HepG2 (cell line): ENCODE data around the gene SLC25A47. TPM values are rescaled to one million over a fixed set of nuclear protein-coding genes. Genes with fewer than 3 reads are reported as not detected.

Source experiments
- BCL6 ChIP-seq: IDR thresholded peaks from 2 replicates; pipeline ENCODE4 v1.6.1; 2016; ENCODE audit warnings: missing genetic modification reagents, missing compliant biosample characterization
- CSRNP2 ChIP-seq: sonication (generic); formaldehyde crosslinking; conservative IDR thresholded peaks from 2 replicates; pipeline ENCODE4 v1.8.0; 2022; ENCODE audit warnings: low read depth, missing genetic modification reagents
- ERF ChIP-seq: IDR thresholded peaks from 2 replicates; pipeline ENCODE4 v1.6.1; 2018; ENCODE audit warnings: missing biosample characterization, missing genetic modification reagents
- ETS1 ChIP-seq: sonication (generic); formaldehyde crosslinking; IDR thresholded peaks from 2 replicates; pipeline ENCODE4 v1.4.0; 2020; ENCODE audit warnings: missing genetic modification reagents
- HNRNPK ChIP-seq: fragments of 200-400 bp; formaldehyde crosslinking; IDR thresholded peaks from 2 replicates; pipeline ENCODE4 v1.6.1; 2018; ENCODE audit warnings: low read length, low read depth, moderate library complexity, mild to moderate bottlenecking; ENCODE audit not compliant: poor library complexity, severe bottlenecking
- JARID2 ChIP-seq: sonication (generic); formaldehyde crosslinking; IDR thresholded peaks from 2 replicates; pipeline ENCODE4 v1.8.1; 2023; ENCODE audit warnings: missing genetic modification reagents, inconsistent platforms; ENCODE audit not compliant: insufficient replicate concordance
- NR0B2 ChIP-seq: sonication (generic); formaldehyde crosslinking; IDR thresholded peaks from 2 replicates; pipeline ENCODE4 v1.4.0; 2020; ENCODE audit warnings: mild to moderate bottlenecking, missing genetic modification reagents
- PCBP2 ChIP-seq: fragments of 200-400 bp; formaldehyde crosslinking; optimal IDR thresholded peaks from 2 replicates; pipeline ENCODE3; 2018; ENCODE audit warnings: low read length, low read depth; ENCODE audit not compliant: poor library complexity, severe bottlenecking
- PLSCR1 ChIP-seq: sonication (generic); formaldehyde crosslinking; IDR thresholded peaks from 2 replicates; pipeline ENCODE4 v1.5.0; 2020; ENCODE audit warnings: missing genetic modification reagents, mild to moderate bottlenecking, borderline replicate concordance
- POLR2AphosphoS2 ChIP-seq: IDR thresholded peaks from 2 replicates; pipeline ENCODE4 v1.6.1; 2011; ENCODE audit warnings: low read depth, low read length, improper control_type of control experiment
- RAD51 ChIP-seq: fragments of 450-650 bp; IDR thresholded peaks from 2 replicates; pipeline ENCODE4 v1.6.1; 2016; ENCODE audit warnings: borderline replicate concordance
- RBFOX2 ChIP-seq: fragments of 200-400 bp; formaldehyde crosslinking; IDR thresholded peaks from 2 replicates; pipeline ENCODE4 v1.6.1; 2017; ENCODE audit warnings: low read depth, mild to moderate bottlenecking, low read length
- SP1 ChIP-seq, 2 experiments: fragments of 450-650 bp in 1 of 2; sonication (generic) in 1 of 2; formaldehyde crosslinking in 1 of 2; IDR thresholded peaks; 2 replicates each; pipeline versions ENCODE4 v1.4.0 to v1.6.1; 2016 to 2020; ENCODE audit warnings: missing genetic modification reagents in 1 of 2
- SRSF9 ChIP-seq: fragments of 200-400 bp; formaldehyde crosslinking; IDR thresholded peaks from 2 replicates; pipeline ENCODE4 v1.6.1; 2018; ENCODE audit warnings: borderline replicate concordance, mild to moderate bottlenecking, low read depth, low read length; ENCODE audit not compliant: insufficient read depth, poor library complexity, severe bottlenecking
- SRY ChIP-seq: sonication (generic); formaldehyde crosslinking; IDR thresholded peaks from 2 replicates; pipeline ENCODE4 v1.8.0; 2022; ENCODE audit warnings: mild to moderate bottlenecking, missing genetic modification reagents
- XRCC5 ChIP-seq: fragments of 200-400 bp; formaldehyde crosslinking; optimal IDR thresholded peaks from 2 replicates; pipeline ENCODE3; 2017; ENCODE audit warnings: mild to moderate bottlenecking, low read length
- ZNF230 ChIP-seq: sonication (generic); formaldehyde crosslinking; IDR thresholded peaks from 2 replicates; pipeline ENCODE4 v1.4.0; 2020; ENCODE audit warnings: mild to moderate bottlenecking, missing genetic modification reagents
- ZNF281 ChIP-seq: sonication (generic); formaldehyde crosslinking; IDR thresholded peaks from 2 replicates; pipeline ENCODE4 v1.4.0; 2020; ENCODE audit warnings: missing genetic modification reagents, borderline replicate concordance
- ZNF34 ChIP-seq: sonication (generic); formaldehyde crosslinking; IDR thresholded peaks from 2 replicates; pipeline ENCODE4 v1.4.0; 2020; ENCODE audit warnings: mild to moderate bottlenecking, missing genetic modification reagents, borderline replicate concordance
- ZNF432 ChIP-seq: sonication (generic); formaldehyde crosslinking; IDR thresholded peaks from 2 replicates; pipeline ENCODE4 v1.5.0; 2020; ENCODE audit warnings: missing genetic modification reagents, mild to moderate bottlenecking, borderline replicate concordance
- ZNF484 ChIP-seq: sonication (generic); formaldehyde crosslinking; IDR thresholded peaks from 2 replicates; pipeline ENCODE4 v1.5.1; 2020; ENCODE audit warnings: mild to moderate bottlenecking, low read depth, missing genetic modification reagents, borderline replicate concordance
- ZSCAN12 ChIP-seq: sonication (generic); formaldehyde crosslinking; IDR thresholded peaks from 2 replicates; pipeline ENCODE4 v1.9.0; 2021; ENCODE audit warnings: mild to moderate bottlenecking, missing genetic modification reagents
- ZSCAN21 ChIP-seq: sonication (generic); formaldehyde crosslinking; IDR thresholded peaks from 2 replicates; pipeline ENCODE4 v1.8.0; 2022; ENCODE audit warnings: mild to moderate bottlenecking, missing genetic modification reagents, moderate library complexity, borderline replicate concordance
- polyA plus RNA-seq, 8 experiments: library from polyadenylated mRNA; depleted of rRNA in 3 of 8; stranded (reverse) in 7 of 8; unstranded in 1 of 8; fragments of >200 nt; fragmentation: Illumina TruSeq in 4 of 8; extraction: Trizol in 4 of 8; gene quantifications; 2 replicates each; pipeline versions ENCODE4 v1.2.1 to v1.2.3, GENCODE V29; 2011 to 2016; ENCODE audit warnings: low read depth in 4 of 8, missing spikeins in 1 of 8, mixed read lengths in 1 of 8; ENCODE audit not compliant: insufficient read depth in 1 of 8
- total RNA-seq, 5 experiments: library from RNA; depleted of rRNA; stranded (reverse); fragments of >200 nt; fragmentation: Illumina TruSeq; extraction: Trizol; gene quantifications; 2 replicates each; pipeline ENCODE4 v1.2.3, GENCODE V29; 2016; ENCODE audit warnings: low read depth in 1 of 5

SLC25A47 gene
- total and polyA plus RNA-seq, 2 of the 13 experiments (the other 11 are each of a cell fraction or from before 2014, with no cell fraction given): 1.0 to 1.7 TPM

GRCh38 chr14:100325231-100325632 is 2.1 kb downstream of the SLC25A47 start (continued):
- TF ChIP-seq ERF (CRISPR knock-in tag) (no peak), SRY (CRISPR knock-in tag) (no peak), PLSCR1 (no peak), ZNF34 (no peak), ETS1 (CRISPR knock-in tag) (no peak), ZNF484 (no peak), ZNF230 (no peak), HNRNPK (no peak), CSRNP2 (no peak), ZSCAN12 (CRISPR knock-in tag) (no peak), RAD51 (no peak), ZNF432 (CRISPR knock-in tag) (no peak), ZNF281 (peak; percentile 35; the same call in 1 of the 2 replicates), ZSCAN21 (no peak), JARID2 (CRISPR knock-in tag) (no peak), NR0B2 (CRISPR knock-in tag) (no peak), SP1 (IDR thresholded peaks at IDR 0.05) (no peak), SP1 (CRISPR knock-in tag; IDR thresholded peaks at IDR 0.05) (no peak), XRCC5 (peak; percentile 44), POLR2AphosphoS2 (no peak), PCBP2 (no peak), SRSF9 (no peak), RBFOX2 (0 out of 2 replicates have a peak, but pooled peaks have one; percentile 28), BCL6 (no peak)
